ENCODE measurements around the gene MEI4. TPM values are rescaled to one million over a fixed set of nuclear protein-coding genes. Genes with fewer than 3 reads are reported as not detected.

MEI4 gene
- total and polyA plus RNA-seq, 4 donors: not detected

DNA sequence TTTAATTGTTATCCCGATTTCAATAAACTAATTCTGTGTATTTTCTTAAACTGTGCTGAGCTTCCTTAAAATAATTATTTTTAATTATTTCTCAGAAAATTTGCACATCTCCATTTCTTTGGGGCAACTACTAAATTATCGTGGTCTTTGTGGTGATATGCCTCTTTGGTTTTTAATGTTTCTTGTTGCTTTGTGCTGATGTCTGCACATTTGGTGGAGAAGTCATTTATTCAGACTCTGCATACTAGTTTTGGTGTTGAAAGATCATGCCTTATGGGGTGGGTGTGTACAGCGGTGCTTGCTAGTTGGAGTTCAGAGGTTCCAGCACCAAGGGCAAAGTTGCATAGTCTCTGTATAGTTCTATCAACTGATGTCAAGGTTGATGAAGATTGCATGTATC, 253.2 kb downstream of the MEI4 start:
- no peak overlapping the region for H3K27ac ChIP-seq (ENCODE audit: low read depth in 1 of 2, low read length in 1 of 2)
- H3K9ac ChIP-seq (ENCODE audit: insufficient read depth in 1 of 2, low read length in 2 of 2): no peak overlapping the region
- ATAC-seq (ENCODE audit: insufficient read depth, low FRiP score) (no peak), DNase-seq (no peak)
- H3K4me1 ChIP-seq (ENCODE audit: control insufficient read depth in 5 of 5, insufficient read depth in 5 of 5, low read length in 5 of 5): no peaks in the 10 kb centered on the region
- no peak overlapping the region for H3K4me3 ChIP-seq
- TF ChIP-seq, protein P1, sequence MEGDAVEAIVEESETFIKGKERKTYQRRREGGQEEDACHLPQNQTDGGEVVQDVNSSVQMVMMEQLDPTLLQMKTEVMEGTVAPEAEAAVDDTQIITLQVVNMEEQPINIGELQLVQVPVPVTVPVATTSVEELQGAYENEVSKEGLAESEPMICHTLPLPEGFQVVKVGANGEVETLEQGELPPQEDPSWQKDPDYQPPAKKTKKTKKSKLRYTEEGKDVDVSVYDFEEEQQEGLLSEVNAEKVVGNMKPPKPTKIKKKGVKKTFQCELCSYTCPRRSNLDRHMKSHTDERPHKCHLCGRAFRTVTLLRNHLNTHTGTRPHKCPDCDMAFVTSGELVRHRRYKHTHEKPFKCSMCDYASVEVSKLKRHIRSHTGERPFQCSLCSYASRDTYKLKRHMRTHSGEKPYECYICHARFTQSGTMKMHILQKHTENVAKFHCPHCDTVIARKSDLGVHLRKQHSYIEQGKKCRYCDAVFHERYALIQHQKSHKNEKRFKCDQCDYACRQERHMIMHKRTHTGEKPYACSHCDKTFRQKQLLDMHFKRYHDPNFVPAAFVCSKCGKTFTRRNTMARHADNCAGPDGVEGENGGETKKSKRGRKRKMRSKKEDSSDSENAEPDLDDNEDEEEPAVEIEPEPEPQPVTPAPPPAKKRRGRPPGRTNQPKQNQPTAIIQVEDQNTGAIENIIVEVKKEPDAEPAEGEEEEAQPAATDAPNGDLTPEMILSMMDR (IDR thresholded peaks at IDR 0.05; ENCODE audit: control extremely low read depth, extremely low read depth): no peak
- no peaks in the 10 kb centered on the region for H3K36me3 ChIP-seq (ENCODE audit: control insufficient read depth in 4 of 4, insufficient read depth in 4 of 4, low read length in 4 of 4)
- H3K27me3 ChIP-seq (ENCODE audit: control insufficient read depth in 3 of 3, insufficient read depth in 3 of 3, low read length in 2 of 3): no peaks in the 10 kb centered on the region
- 93 to 94% methylated on average over 3 of the region's 3 CpGs for WGBS, 2 donors
- peaks cover 0 to 4% (median 1%) of the 10 kb centered on the region in 4 donors for H3K9me3 ChIP-seq (ENCODE audit: control insufficient read depth in 4 of 4, insufficient read depth in 3 of 4, low read length in 3 of 4)

DNA sequence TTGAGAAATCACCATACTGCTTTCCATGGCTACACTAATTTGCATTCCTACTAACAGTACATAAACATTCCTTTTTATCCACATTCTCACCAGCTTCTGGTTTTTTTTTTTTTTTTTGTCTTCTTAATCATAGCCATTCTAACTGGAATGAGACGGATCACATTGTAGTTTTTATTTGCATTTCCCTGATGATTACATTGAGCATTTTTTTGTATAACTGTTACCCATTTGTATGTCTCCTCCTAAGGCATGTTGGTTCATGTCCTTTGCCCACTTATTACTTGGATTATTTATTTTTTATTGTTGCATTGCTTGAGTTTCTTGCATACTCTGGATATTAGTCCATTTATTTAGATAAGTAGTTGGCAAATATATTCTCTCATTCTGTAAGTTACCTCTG, 258.0 kb downstream of the MEI4 start:
- no peak overlapping the region for H3K27ac ChIP-seq (ENCODE audit: low read depth in 1 of 2, low read length in 1 of 2)
- no peak overlapping the region for H3K9ac ChIP-seq (ENCODE audit: insufficient read depth in 1 of 2, low read length in 2 of 2)
- no peaks in the 10 kb centered on the region for H3K27me3 ChIP-seq (ENCODE audit: control insufficient read depth in 3 of 3, insufficient read depth in 3 of 3, low read length in 2 of 3)
- DNase-seq (no peak), ATAC-seq (ENCODE audit: insufficient read depth, low FRiP score) (no peak)
- peaks cover 0 to 3% (median 0%) of the 10 kb centered on the region in 4 donors for H3K9me3 ChIP-seq (ENCODE audit: control insufficient read depth in 4 of 4, insufficient read depth in 3 of 4, low read length in 3 of 4)
- TF ChIP-seq, protein P1 (IDR thresholded peaks at IDR 0.05; ENCODE audit: control extremely low read depth, extremely low read depth): no peak
- H3K36me3 ChIP-seq (ENCODE audit: control insufficient read depth in 4 of 4, insufficient read depth in 4 of 4, low read length in 4 of 4): no peaks in the 10 kb centered on the region
- no peaks in the 10 kb centered on the region for H3K4me1 ChIP-seq (ENCODE audit: control insufficient read depth in 5 of 5, insufficient read depth in 5 of 5, low read length in 5 of 5)
- 68 to 75% methylated on average over 1 of the region's 1 CpG for WGBS, 2 donors
- no peak overlapping the region for H3K4me3 ChIP-seq

DNA sequence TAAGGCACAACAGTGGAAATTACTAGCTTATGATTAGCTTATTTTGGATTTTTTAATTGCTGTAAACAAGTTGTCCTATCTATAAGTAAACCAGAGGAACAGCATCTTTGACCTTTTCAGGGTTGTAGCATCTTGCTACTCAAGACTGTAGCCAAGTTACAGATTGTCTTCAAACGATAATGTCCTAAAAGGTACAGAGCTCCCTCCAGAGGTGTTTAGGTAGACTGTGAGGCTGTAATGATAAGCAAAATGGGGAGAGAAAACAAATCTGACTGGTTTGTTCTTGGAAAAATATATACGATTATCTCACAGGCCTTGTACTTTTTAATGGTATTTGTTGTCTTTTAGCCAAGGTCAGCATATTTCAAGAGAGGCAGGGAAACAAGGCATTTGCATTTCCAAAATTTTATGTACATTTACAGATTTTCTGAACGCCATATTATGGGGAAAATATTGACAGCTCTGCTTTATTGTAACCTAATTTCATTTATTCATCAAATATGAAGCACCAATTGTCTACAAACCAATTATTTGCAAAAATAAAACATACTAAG, 273.4 kb downstream of the MEI4 start:
- no peak for ATAC-seq (ENCODE audit: insufficient read depth, low FRiP score)
- Histone ChIP-seq H3K9me3 (ENCODE audit: control insufficient read depth in 4 of 4, insufficient read depth in 3 of 4, low read length in 3 of 4) (no peaks in the 10 kb centered on the region), H3K4me3 (no peak overlapping the region), H3K4me1 (ENCODE audit: control insufficient read depth in 5 of 5, insufficient read depth in 5 of 5, low read length in 5 of 5) (no peaks in the 10 kb centered on the region), H3K36me3 (ENCODE audit: control insufficient read depth in 4 of 4, insufficient read depth in 4 of 4, low read length in 4 of 4) (no peaks in the 10 kb centered on the region), H3K27me3 (ENCODE audit: control insufficient read depth in 3 of 3, insufficient read depth in 3 of 3, low read length in 2 of 3) (no peaks in the 10 kb centered on the region), H3K27ac (ENCODE audit: low read depth in 1 of 2, low read length in 1 of 2) (no peak overlapping the region), H3K9ac (ENCODE audit: insufficient read depth in 1 of 2, low read length in 2 of 2) (no peak overlapping the region)
- WGBS, 2 donors: 50 to 64% methylated on average over 3 of the region's 3 CpGs
- TF ChIP-seq, protein P1 (IDR thresholded peaks at IDR 0.05; ENCODE audit: control extremely low read depth, extremely low read depth): no peak
- peak in 1 of 3 donors; percentile 6 for DNase-seq

DNA sequence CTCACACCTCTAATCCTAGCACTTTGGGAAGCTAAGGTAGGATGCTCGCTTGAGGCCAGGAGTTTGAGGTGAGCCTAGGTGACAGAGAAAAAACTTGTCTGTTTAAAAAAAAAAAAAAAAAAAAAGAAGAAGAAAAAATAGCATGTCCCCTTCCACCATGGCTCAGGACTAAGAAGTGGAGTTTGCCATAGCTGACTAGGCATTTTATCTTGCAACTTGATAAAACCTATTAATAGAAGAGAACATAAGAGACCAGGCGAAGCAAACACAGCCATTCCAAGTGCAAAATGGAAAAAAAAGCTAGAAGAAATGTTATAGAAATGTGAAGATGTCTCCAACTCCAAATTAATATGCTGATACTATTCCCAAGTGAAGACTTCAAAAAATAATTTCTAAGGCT, 277.5 kb downstream of the MEI4 start:
- no peak overlapping the region for H3K27ac ChIP-seq (ENCODE audit: low read depth in 1 of 2, low read length in 1 of 2)
- H3K4me1 ChIP-seq (ENCODE audit: control insufficient read depth in 5 of 5, insufficient read depth in 5 of 5, low read length in 5 of 5): no peaks in the 10 kb centered on the region
- ATAC-seq (ENCODE audit: insufficient read depth, low FRiP score) (no peak), DNase-seq (no peak)
- H3K27me3 ChIP-seq (ENCODE audit: control insufficient read depth in 3 of 3, insufficient read depth in 3 of 3, low read length in 2 of 3): no peaks in the 10 kb centered on the region
- WGBS, 2 donors: 86 to 87% methylated on average over 2 of the region's 2 CpGs
- no peak overlapping the region for H3K4me3 ChIP-seq
- H3K9ac ChIP-seq (ENCODE audit: insufficient read depth in 1 of 2, low read length in 2 of 2): no peak overlapping the region
- TF ChIP-seq, protein P1 (IDR thresholded peaks at IDR 0.05; ENCODE audit: control extremely low read depth, extremely low read depth): no peak
- H3K36me3 ChIP-seq (ENCODE audit: control insufficient read depth in 4 of 4, insufficient read depth in 4 of 4, low read length in 4 of 4): no peaks in the 10 kb centered on the region
- H3K9me3 ChIP-seq (ENCODE audit: control insufficient read depth in 4 of 4, insufficient read depth in 3 of 4, low read length in 3 of 4): no peaks in the 10 kb centered on the region

Measured in lung (tissue), 12 donors.